ENCODE measurements around the gene CD8B.
"Not testable (repeated sequence)": the region's sequence is repeated elsewhere in the genome, so short reads cannot be mapped to it uniquely, and the experiment has no call there.

- TF ChIP-seq CTCF, POLR2A (IDR thresholded peaks at IDR 0.05): not testable (repeated sequence)
Observed at GRCh38 chr2:86868895-86869468, 7.3 kb upstream of the CD8B start.

Measured in transverse colon (tissue), 3 donors.